Hepatocyte (in vitro differentiated cells): ENCODE measurements around the gene DPP10.

Source experiments
- CTCF ChIP-seq: fragments of 200-600 bp; sonication (generic); IDR thresholded peaks from 2 replicates; pipeline ENCODE4 v1.5.1; 2016; ENCODE audit warnings: antibody characterized with exemption, mild to moderate bottlenecking; ENCODE audit not compliant: poor library complexity
- EZH2 ChIP-seq: fragments of 200-600 bp; sonication (generic); IDR thresholded peaks from 2 replicates; pipeline ENCODE4 v1.6.1; 2016; ENCODE audit warnings: antibody characterized with exemption, mild to moderate bottlenecking, borderline replicate concordance
- EZH2phosphoT487 ChIP-seq: fragments of 200-600 bp; sonication (generic); IDR thresholded peaks from one replicate; pipeline ENCODE4 v1.6.1; 2018; ENCODE audit warnings: antibody characterized with exemption, mild to moderate bottlenecking, low read depth, moderate library complexity; ENCODE audit not compliant: unreplicated experiment, severe bottlenecking

- TF ChIP-seq CTCF (no peak), EZH2 (no peak), EZH2phosphoT487 (no peak)
Measured at GRCh38 chr2:115554153-115554552, 1111.7 kb downstream of the DPP10 start.
